Stomach smooth muscle (tissue), 2 donors: ENCODE results near the gene IQGAP3.

ENCODE experiments used
- H3K27ac ChIP-seq: one replicate; pipeline ENCODE4 v1.7.0; 2013; ENCODE audit warnings: mild to moderate bottlenecking, low read length, inconsistent platforms
- H3K27me3 ChIP-seq, 2 donors: one replicate each; pipeline ENCODE4 v1.7.0; 2013; ENCODE audit warnings: low read length in 2 of 2; ENCODE audit not compliant: insufficient read depth in 2 of 2, control insufficient read depth in 1 of 2
- H3K36me3 ChIP-seq, 2 donors: one replicate each; pipeline ENCODE4 v1.7.0; 2013; ENCODE audit warnings: low read length in 2 of 2; ENCODE audit not compliant: control insufficient read depth in 2 of 2, insufficient read depth in 2 of 2
- H3K4me1 ChIP-seq: one replicate; pipeline ENCODE4 v1.7.0; 2013; ENCODE audit warnings: low read length; ENCODE audit not compliant: control insufficient read depth, insufficient read depth
- H3K4me3 ChIP-seq, 2 donors: one replicate each; pipeline ENCODE4 v1.7.0; 2013; ENCODE audit warnings: low read length in 2 of 2
- H3K9ac ChIP-seq, 2 donors: one replicate each; pipeline ENCODE4 v1.7.0; 2013; ENCODE audit warnings: low read length in 2 of 2, mild to moderate bottlenecking in 1 of 2
- H3K9me3 ChIP-seq, 2 donors: one replicate each; pipeline ENCODE4 v1.7.0; 2013; ENCODE audit warnings: low read length in 2 of 2; ENCODE audit not compliant: control insufficient read depth in 2 of 2
- donor health status: healthy.
- donor health status: Pancreatic carcinoma.

The IQGAP3 gene

GRCh38 chr1:156500793-156501506 is 71.4 kb downstream of the IQGAP3 start:
- Histone ChIP-seq H3K9ac (peak overlapping the region; percentile 95 to 97), H3K9me3 (no peaks in the 10 kb centered on the region), H3K27ac (peak overlapping the region; percentile 100), H3K4me3 (peak overlapping the region; percentile 96 to 97), H3K27me3 (no peaks in the 10 kb centered on the region), H3K4me1 (peaks cover 74% of the 10 kb centered on the region), H3K36me3 (no peaks in the 10 kb centered on the region)

- Histone ChIP-seq H3K27ac (peak within 1 kb of the TSS; percentile 100), H3K27me3 (no peaks in the 10 kb centered on the region), H3K4me3 (peak within 1 kb of the TSS; percentile 96 to 97), H3K9ac (peak within 1 kb of the TSS; percentile 95 to 97), H3K9me3 (no peaks in the 10 kb centered on the region), H3K4me1 (peaks cover 74% of the 10 kb centered on the region), H3K36me3 (no peaks in the 10 kb centered on the region)
These were observed 71.9 kb downstream of the IQGAP3 start, which contains the start of gene MEF2D for GRCh38 chr1:156500543-156500792. TSS of gene MEF2D (minus strand) at chr1:156500775. CDS start at chr1:156483292, 17,483 bp downstream.

GRCh38 chr1:156499842-156500542 is 72.4 kb downstream of the IQGAP3 start:
- Histone ChIP-seq H3K9me3 (no peaks in the 10 kb centered on the region), H3K27ac (peak overlapping the region; percentile 100), H3K4me1 (peaks cover 77% of the 10 kb centered on the region), H3K9ac (peak overlapping the region; percentile 95 to 97), H3K27me3 (no peaks in the 10 kb centered on the region), H3K4me3 (peak overlapping the region; percentile 96 to 97), H3K36me3 (peaks cover 0 to 2% of the 10 kb centered on the region in 2 donors)

GRCh38 chr1:156499194-156499841 is 73.0 kb downstream of the IQGAP3 start:
- Histone ChIP-seq H3K9ac (peak overlapping the region; percentile 83 to 97), H3K9me3 (no peaks in the 10 kb centered on the region), H3K4me3 (peak overlapping the region; percentile 88 to 97)

GRCh38 chr1:156498432-156499193 is 73.8 kb downstream of the IQGAP3 start:
- Histone ChIP-seq H3K4me3 (peak overlapping the region; percentile 88 to 97), H3K36me3 (peaks cover 0 to 5% of the 10 kb centered on the region in 2 donors), H3K9ac (peak overlapping the region; percentile 83 to 97), H3K9me3 (no peaks in the 10 kb centered on the region), H3K27ac (peak overlapping the region; percentile 80), H3K27me3 (no peaks in the 10 kb centered on the region), H3K4me1 (peaks cover 78% of the 10 kb centered on the region)

More at GRCh38 chr1:156499194-156499841, 73.0 kb downstream of the IQGAP3 start:
- Histone ChIP-seq H3K36me3 (peaks cover 0 to 5% of the 10 kb centered on the region in 2 donors), H3K27ac (peak overlapping the region; percentile 80), H3K4me1 (peaks cover 78% of the 10 kb centered on the region), H3K27me3 (no peaks in the 10 kb centered on the region)

GRCh38 chr1:156497743-156498431 is 74.5 kb downstream of the IQGAP3 start:
- peaks cover 0 to 5% of the 10 kb centered on the region in 2 donors for H3K36me3 ChIP-seq
- no peaks in the 10 kb centered on the region for H3K9me3 ChIP-seq
- peaks cover 78% of the 10 kb centered on the region for H3K4me1 ChIP-seq
- no peaks in the 10 kb centered on the region for H3K27me3 ChIP-seq
- H3K9ac ChIP-seq = peak overlapping the region; percentile 13 to 97
- H3K27ac ChIP-seq = peak overlapping the region; percentile 80
- peak overlapping the region; percentile 88 to 97 for H3K4me3 ChIP-seq

GRCh38 chr1:156497078-156497742 is 75.2 kb downstream of the IQGAP3 start:
- Histone ChIP-seq H3K9me3 (no peaks in the 10 kb centered on the region), H3K9ac (peak overlapping the region; percentile 55 to 97), H3K27me3 (no peaks in the 10 kb centered on the region), H3K36me3 (peaks cover 0 to 5% of the 10 kb centered on the region in 2 donors), H3K4me1 (peaks cover 78% of the 10 kb centered on the region), H3K27ac (peak overlapping the region; percentile 80), H3K4me3 (peak overlapping the region; percentile 88 to 97)

- H3K27ac ChIP-seq = peak overlapping the region; percentile 80
- H3K4me3 ChIP-seq = peak overlapping the region; percentile 88 to 97
- no peaks in the 10 kb centered on the region for H3K9me3 ChIP-seq
- peaks cover 0 to 5% of the 10 kb centered on the region in 2 donors for H3K36me3 ChIP-seq
- H3K4me1 ChIP-seq = peaks cover 79% of the 10 kb centered on the region
- no peaks in the 10 kb centered on the region for H3K27me3 ChIP-seq
- H3K9ac ChIP-seq = peak overlapping the region; percentile 21 to 36
These were observed 76.1 kb downstream of the IQGAP3 start for GRCh38 chr1:156496211-156496761.

GRCh38 chr1:156495401-156496140 is 76.8 kb downstream of the IQGAP3 start:
- Histone ChIP-seq H3K9ac (peak overlapping the region in 1 of 2 donors; percentile 36), H3K4me3 (peak overlapping the region in 1 of 2 donors; percentile 97), H3K4me1 (peaks cover 86% of the 10 kb centered on the region), H3K27ac (peak overlapping the region; percentile 80), H3K9me3 (no peaks in the 10 kb centered on the region), H3K27me3 (no peaks in the 10 kb centered on the region), H3K36me3 (peaks cover 0 to 5% of the 10 kb centered on the region in 2 donors)
